Measurements from ENCODE around the gene TIAM2.

The TIAM2 gene

DNA sequence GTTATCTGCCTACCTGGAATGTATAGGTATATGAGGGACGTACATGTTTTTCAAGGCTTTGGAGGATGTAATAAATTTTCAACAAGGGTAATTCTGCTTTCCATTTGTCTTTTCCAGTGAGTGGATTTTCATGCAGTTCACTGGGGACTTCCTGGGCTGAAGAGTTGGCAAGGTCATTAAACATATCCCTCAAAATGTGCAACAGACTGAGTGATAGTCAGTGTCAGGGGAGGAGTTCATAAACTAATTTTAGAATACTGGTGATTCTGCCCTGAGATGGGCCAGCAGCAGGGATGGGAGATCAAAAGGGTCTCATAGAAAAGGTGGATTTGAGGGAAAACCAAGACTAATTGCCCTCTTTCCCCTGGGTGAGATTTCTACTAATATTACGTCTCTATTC is 146.4 kb downstream of the TIAM2 start:
- DNase-seq: no peak

DNA sequence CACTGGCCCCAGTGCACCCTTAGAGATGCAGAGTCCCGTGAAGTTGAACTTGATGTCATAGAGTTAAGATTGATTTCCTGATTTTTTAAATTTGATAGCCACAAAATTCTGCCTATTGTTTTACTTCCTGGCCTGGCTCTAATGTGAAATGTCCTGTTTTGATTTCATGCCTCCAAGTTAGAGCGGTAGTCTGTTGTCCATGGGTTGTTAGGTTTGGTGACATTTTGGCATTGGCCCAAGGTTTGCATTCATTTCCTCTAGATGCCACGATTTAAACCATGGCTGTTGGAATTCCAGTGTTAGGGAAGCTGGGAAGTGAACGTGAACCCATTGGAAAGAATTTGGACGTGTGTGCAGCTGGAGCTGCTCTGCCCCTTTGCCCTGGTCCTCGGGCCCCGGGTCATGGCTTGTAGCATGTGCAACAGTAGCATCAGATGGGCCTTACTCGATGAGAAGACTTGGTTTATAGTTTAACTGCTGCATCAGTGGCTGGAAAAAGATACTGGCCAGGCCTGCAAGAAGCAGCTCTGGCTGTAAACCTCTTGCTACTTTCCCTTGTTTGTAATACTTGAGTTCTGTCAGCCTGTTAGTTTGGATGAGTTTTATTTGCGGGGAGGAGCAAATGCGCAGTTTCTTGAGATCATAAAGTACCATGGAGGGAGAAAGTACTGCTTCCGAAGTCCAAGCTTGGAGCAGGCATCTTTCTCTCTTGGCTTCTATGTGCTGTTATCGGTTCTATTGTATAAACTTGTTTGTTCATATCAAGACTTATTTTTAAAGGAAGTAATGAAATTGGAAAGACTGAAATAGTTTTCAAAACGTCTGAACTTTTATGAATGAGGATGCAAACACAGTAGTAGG is 147.3 kb downstream of the TIAM2 start:
- DNase-seq: no peak

GRCh38 chr6:155143029-155143577 is 148.0 kb downstream of the TIAM2 start:
- no peak for DNase-seq

- no peak for DNase-seq
Observed at GRCh38 chr6:155143578-155144106, 148.5 kb downstream of the TIAM2 start.

GRCh38 chr6:155146205-155146604 is 151.1 kb downstream of the TIAM2 start:
- DNase-seq: no peak

DNA sequence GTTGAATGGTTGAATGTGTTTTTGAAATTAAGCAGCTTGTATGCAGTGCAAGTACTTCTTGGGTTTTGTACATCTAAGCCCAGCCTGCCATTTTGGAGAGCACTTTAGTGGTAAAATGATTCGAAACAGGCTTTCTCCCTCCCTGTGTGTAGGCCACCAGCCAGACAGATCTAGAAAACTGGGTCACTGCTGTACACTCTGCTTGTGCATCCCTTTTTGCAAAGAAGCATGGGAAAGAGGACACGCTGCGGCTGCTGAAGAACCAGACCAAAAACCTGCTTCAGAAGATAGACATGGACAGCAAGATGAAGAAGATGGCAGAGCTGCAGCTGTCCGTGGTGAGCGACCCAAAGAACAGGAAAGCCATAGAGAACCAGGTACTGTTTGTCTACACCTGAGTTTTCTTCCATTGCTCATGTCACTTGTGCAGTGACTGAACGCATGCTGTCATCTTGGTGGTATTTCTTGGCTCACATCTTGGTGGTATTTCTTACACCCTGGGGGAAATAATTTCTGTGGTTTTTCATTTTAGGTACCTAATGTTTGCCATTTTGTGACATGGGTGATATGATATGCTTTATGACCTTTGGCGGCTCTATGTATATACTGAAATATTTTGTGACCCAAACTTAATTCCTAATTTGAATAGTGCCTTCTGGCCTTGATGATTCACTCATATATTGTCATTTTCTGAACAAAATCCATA is 153.0 kb downstream of the TIAM2 start:
- no peak for DNase-seq

- DNase-seq: no peak
Observed at GRCh38 chr6:155150967-155151671, 156.0 kb downstream of the TIAM2 start.

DNA sequence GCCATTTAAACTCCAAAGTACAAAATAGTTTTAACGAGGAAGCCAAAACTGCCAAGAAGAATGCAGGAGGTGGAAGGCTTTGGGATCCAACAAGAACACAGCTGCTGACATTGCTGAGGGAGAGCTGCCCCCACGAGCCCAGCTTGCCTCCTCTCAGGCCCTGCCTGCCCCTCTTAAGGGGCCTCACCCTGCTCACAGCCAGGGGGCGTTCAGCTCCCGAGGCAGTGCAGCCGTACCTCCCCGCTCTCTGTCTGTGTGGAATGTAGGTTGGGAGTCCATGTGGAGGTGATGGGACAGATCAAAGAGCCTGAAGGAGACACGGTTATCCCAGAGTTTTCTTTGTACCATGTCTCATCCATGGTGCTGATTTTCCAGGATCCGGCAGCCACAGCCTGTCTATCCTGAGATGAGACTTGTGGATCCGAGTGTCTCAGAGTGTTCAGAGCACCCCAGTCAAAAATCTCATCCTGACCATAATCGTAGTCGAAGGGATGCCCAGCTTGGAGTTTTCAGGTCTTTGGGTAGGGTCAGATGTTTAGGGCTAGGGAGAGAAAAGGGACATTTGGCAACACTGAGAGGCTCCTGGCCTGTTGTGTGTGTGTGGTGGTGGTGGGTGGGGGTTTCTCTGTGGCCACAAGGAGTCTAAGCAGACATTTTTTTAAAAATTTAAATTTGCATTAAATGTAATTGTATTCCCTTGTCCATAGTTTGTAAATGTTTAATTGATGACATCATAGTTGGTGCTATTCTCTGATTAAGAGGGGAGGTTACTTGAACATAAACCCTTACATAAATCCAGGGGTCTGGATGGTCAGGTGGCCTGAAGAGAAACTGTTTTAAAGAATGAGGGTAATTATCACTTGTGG is 157.3 kb downstream of the TIAM2 start:
- DNase-seq: no peak

GRCh38 chr6:155154158-155154830 is 159.2 kb downstream of the TIAM2 start:
- peak; percentile 16 for DNase-seq

DNA sequence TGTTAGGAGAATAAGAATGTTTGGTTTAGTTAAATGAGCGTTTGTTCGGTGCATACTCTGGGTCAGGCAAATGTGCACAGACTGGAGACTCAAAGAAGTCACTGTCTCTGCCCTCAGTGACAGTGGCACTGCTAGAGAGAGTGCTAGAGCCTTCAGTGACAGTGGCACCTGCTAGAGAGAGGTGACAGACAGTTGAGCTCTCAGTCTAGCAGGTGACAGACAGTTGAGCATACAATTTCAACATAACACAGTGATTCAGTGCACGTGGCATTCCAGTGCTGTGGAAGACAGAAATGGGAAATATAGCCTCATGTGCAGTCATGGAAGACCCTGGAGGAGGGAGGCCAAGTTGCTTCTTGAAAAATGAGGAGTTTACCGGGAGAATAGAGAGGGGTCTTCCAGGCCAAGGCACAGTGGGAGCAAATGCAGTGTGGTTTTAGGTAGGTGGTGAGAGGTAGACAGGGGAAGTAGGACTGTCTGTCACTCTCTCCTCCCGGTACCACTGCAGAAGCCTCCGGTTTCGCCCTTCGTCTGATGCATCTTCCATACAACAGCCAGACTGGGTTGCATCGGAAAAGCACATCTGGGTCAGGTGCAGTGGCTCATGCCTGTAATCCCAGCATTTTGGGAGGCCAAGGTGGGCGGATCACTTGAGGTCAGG is 160.8 kb downstream of the TIAM2 start:
- no peak for DNase-seq

GRCh38 chr6:155157101-155157500 is 162.0 kb downstream of the TIAM2 start:
- DNase-seq: no peak

- no peak for DNase-seq
Observed at GRCh38 chr6:155158030-155158843, 163.1 kb downstream of the TIAM2 start.

DNA sequence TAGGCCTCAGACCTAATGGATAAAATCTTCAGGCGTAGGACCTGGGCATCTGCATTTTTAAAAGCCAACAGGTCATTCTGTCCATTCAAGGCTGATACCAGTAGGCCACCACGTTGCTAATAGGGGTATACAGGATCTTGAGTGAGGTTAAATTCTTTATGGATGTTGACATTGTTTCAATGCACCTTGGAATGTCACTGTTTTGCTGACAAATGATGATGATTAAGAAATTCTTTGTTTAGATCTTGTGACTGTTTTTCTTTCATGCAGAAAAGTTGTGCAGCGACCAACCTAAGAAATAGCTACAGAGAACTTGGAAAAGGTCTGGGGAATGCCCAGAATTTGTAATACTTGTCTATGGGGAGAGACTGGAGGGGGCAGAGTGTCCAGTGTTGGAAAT is 167.6 kb downstream of the TIAM2 start:
- DNase-seq: no peak

DNA sequence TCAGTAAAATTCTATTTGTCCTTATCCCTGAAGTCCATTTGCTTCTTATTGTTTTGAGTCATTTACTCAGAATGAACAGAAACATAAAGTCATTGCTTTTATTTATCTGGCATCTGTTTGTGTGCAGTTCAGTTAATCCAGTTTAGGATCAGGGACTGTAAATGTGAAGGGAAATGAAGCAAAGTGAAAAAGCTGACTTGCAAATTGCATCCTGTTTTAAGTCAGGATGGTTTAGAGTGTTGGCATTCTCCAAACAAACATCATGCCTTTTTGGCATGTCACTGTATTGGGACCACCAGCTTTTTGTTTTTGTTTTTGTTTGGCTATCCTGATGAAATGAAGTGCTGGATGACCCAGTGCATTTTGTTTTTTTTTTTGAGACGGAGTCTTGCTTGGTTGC is 168.5 kb downstream of the TIAM2 start:
- DNase-seq: no peak

- no peak for DNase-seq
Observed at GRCh38 chr6:155165029-155165710, 170.1 kb downstream of the TIAM2 start.

GRCh38 chr6:155170519-155170918 is 175.4 kb downstream of the TIAM2 start:
- no peak for DNase-seq

- DNase-seq: no peak
Observed at GRCh38 chr6:155171109-155171746, 176.1 kb downstream of the TIAM2 start.

GRCh38 chr6:155171747-155172449 is 176.8 kb downstream of the TIAM2 start:
- DNase-seq: no peak
